Stomach (tissue), 4 donors: ENCODE results near the gene PHOSPHO1.

Source experiments
- CTCF ChIP-seq, 7 experiments: fragments of 450-650 bp in 4 of 7; fragments of 200-600 bp in 3 of 7; sonication (generic) in 3 of 7; IDR thresholded peaks; one replicate each; pipeline ENCODE4 v1.5.1; 2016 to 2019; ENCODE audit warnings: antibody characterized with exemption in 7 of 7, control low read depth in 2 of 7, mild to moderate bottlenecking in 1 of 7
- EP300 ChIP-seq: sonication (generic); formaldehyde crosslinking; IDR thresholded peaks from one replicate; pipeline ENCODE4 v1.6.1; 2017; ENCODE audit warnings: antibody characterized with exemption
- POLR2A ChIP-seq, 4 donors: fragments of 450-650 bp; IDR thresholded peaks; one replicate each; pipeline ENCODE4 v1.6.1; 2016; ENCODE audit warnings: antibody characterized with exemption in 4 of 4, control low read depth in 2 of 4, mild to moderate bottlenecking in 1 of 4, moderate library complexity in 1 of 4
- POLR2AphosphoS5 ChIP-seq, 3 donors: sonication (generic); formaldehyde crosslinking; IDR thresholded peaks; one replicate each; pipeline ENCODE4 v1.6.1; 2016; ENCODE audit warnings: antibody characterized with exemption in 3 of 3

DNA sequence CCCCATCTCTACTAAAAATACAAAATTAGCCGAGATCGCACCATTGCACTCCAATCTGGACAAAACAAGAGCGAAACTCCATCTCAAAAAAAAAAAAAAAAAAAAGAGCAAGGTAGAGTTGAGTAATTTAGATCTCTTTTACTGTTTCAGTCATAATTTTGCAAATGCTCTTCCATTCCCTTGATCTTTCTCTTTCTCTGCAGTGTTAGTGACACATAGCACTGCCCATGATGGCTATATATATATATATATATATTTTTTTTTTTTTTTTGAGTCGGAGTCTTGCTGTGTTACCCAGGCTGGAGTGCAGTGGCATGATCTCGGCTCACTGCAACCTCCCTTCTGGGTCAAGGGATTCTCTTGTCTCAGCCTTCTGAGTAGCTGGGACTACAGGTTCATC, 12.2 kb upstream of the PHOSPHO1 start:
- no peak for TF ChIP-seq CTCF (IDR thresholded peaks at IDR 0.05)
- TF ChIP-seq POLR2AphosphoS5 (IDR thresholded peaks at IDR 0.05) = no peak
- TF ChIP-seq POLR2A (IDR thresholded peaks at IDR 0.05) = no peak
- TF ChIP-seq EP300 = no peak
